Heart right ventricle (tissue), 16 donors: ENCODE measurements around the gene ZNF609. TPM values are rescaled to one million over a fixed set of nuclear protein-coding genes. Genes with fewer than 3 reads are reported as not detected.

Experiments
- ATAC-seq, 8 donors: fragments of 200-7000 bp; cut with Tn5 transposase; one replicate each; pipeline ENCODE4 v1.9.1; 2020; ENCODE audit warnings: mild to moderate bottlenecking in 8 of 8, moderate library complexity in 8 of 8, moderate number of reproducible peaks in 1 of 8
- DNase-seq, 2 donors: peaks; one replicate each; pipeline ENCODE4 v3.0.0-alpha.2; 2020
- H3K27ac ChIP-seq, 10 donors: fragments of 200-600 bp; sonication (generic) in 2 of 10; one replicate each; pipeline versions ENCODE4 v1.5.0 to v1.8.0; 2020 to 2022; ENCODE audit warnings: mild to moderate bottlenecking in 3 of 10
- H3K27me3 ChIP-seq, 7 donors: fragments of 200-600 bp; one replicate each; pipeline ENCODE4 v1.8.0; 2021 to 2022; ENCODE audit warnings: mild to moderate bottlenecking in 2 of 7
- H3K36me3 ChIP-seq, 9 donors: fragments of 200-600 bp; sonication (generic) in 1 of 9; one replicate each; pipeline versions ENCODE4 v1.5.0 to v1.8.0; 2020 to 2022; ENCODE audit warnings: mild to moderate bottlenecking in 2 of 9
- H3K4me1 ChIP-seq, 9 donors: fragments of 200-600 bp; sonication (generic) in 1 of 9; one replicate each; pipeline versions ENCODE4 v1.5.0 to v1.8.0; 2020 to 2022; ENCODE audit warnings: mild to moderate bottlenecking in 4 of 9
- H3K4me3 ChIP-seq, 10 donors: fragments of 200-600 bp; sonication (generic) in 2 of 10; one replicate each; pipeline versions ENCODE4 v1.5.0 to v1.8.0; 2020 to 2022; ENCODE audit warnings: mild to moderate bottlenecking in 7 of 10, moderate library complexity in 2 of 10
- H3K9me3 ChIP-seq, 11 donors: fragments of 200-600 bp in 10 of 11; sonication (generic) in 2 of 11; one replicate each; pipeline versions ENCODE4 v1.5.0 to v1.8.0; 2013 to 2022; ENCODE audit warnings: mild to moderate bottlenecking in 2 of 11, control low read depth in 1 of 11, moderate library complexity in 1 of 11
- WGBS, 2 donors: extraction: QIAGEN DNeasy Blood & Tissue Kit; methylation state at CpG; one replicate each; pipeline ENCODE4 v1.1.7; 2013; ENCODE audit warnings: inconsistent platforms in 1 of 2; 5-methylcytosine and 5-hydroxymethylcytosine counted together
- intact Hi-C, 10 donors: fragments of 100-400 bp; cut with DNase I; formaldehyde crosslinking; loops; one replicate each; pipeline versions ENCODE4 v1.11.1 to v1.14.2; 2022
- polyA plus RNA-seq, 2 donors: library from polyadenylated mRNA; stranded (reverse); fragments of 200-250 nt; gene quantifications; one replicate each; pipeline ENCODE4 v1.2.3, GENCODE V29; 2013
- total RNA-seq, 10 donors: library from RNA; stranded (reverse); fragmentation: NEBNext Ultra II Directional in 3 of 10; extraction: Animal tissue kit (Norgen Biotek cat#: 25700) in 3 of 10; gene quantifications; one replicate each; pipeline versions ENCODE4 v1.2.1 to v1.2.4, GENCODE V29; 2021 to 2023
- TF ChIP-seq, protein P1 (sequence below), 9 donors: fragments of 200-600 bp; sonication (generic) in 2 of 9; IDR thresholded peaks; one replicate each; pipeline versions ENCODE4 v1.5.0 to v1.8.0; 2021 to 2022; ENCODE audit warnings: antibody characterized with exemption in 9 of 9, mild to moderate bottlenecking in 5 of 9, moderate library complexity in 1 of 9
- donor health status: Arrhythmogenic right ventricular cardiomyopathy.
- donor health status: ischemic (EF 13 %, LVEDD 7.1; RV severe dilation, severe dysfunction).
- donor health status: healthy with polysubstance abuse.
- donor health status: DM: no; HTN: yes; CAD: no.
- donor health status: DM: no; HTN: no; CAD: no.
- donor health status: ischemic (EF 25% LVEDD 6.9; RV normal size, moderate dysfunction).
- donor health status: ischemic (EF 25% LVEDD 5.7; RV mildly dilated, moderate dysfunction).
- donor health status: healthy.
- donor health status: DM: yes; HTN: yes; CAD: no.
- donor health status: Ischemic cardiomyopathy.
- donor health status: ischemic (EF 35%, LVEDD 5.7; RV mildly dilated, moderate dysfunction).
- donor health status: nonischemic (EF 11% LVEDD 7.7; RV severe dilation, severe dysfunction).
- donor health status: DM: yes; HTN: yes; CAD: no.
- donor health status: PGD.
- donor health status: ischemic (EF 29% LVEDD 5.4; RV normal size, mild dysfunction).
- donor health status: nonischemic (EF 23%, LVEDD 6.1; RV moderate dilation, normal function).

The ZNF609 gene
- total and polyA plus RNA-seq, 12 donors: 4.0 to 19.2 (median 15.8) TPM

GRCh38 chr15:64443016-64443415, 17.4 kb upstream of the ZNF609 start:
- no peak for ATAC-seq
- peaks cover 0 to 21% (median 8%) of the 10 kb centered on the region in 9 donors for H3K4me1 ChIP-seq
- DNase-seq: no peak
- H3K27me3 ChIP-seq: no peaks in the 10 kb centered on the region
- intact Hi-C loops: no loop called here
- 86 to 92% methylated on average over 2 of the region's 2 CpGs for WGBS, 2 donors
- H3K4me3 ChIP-seq: no peak overlapping the region
- TF ChIP-seq, protein P1, sequence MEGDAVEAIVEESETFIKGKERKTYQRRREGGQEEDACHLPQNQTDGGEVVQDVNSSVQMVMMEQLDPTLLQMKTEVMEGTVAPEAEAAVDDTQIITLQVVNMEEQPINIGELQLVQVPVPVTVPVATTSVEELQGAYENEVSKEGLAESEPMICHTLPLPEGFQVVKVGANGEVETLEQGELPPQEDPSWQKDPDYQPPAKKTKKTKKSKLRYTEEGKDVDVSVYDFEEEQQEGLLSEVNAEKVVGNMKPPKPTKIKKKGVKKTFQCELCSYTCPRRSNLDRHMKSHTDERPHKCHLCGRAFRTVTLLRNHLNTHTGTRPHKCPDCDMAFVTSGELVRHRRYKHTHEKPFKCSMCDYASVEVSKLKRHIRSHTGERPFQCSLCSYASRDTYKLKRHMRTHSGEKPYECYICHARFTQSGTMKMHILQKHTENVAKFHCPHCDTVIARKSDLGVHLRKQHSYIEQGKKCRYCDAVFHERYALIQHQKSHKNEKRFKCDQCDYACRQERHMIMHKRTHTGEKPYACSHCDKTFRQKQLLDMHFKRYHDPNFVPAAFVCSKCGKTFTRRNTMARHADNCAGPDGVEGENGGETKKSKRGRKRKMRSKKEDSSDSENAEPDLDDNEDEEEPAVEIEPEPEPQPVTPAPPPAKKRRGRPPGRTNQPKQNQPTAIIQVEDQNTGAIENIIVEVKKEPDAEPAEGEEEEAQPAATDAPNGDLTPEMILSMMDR (IDR thresholded peaks at IDR 0.05): no peak
- no peaks in the 10 kb centered on the region for H3K9me3 ChIP-seq
- H3K36me3 ChIP-seq: peaks cover 0 to 51% (median 8%) of the 10 kb centered on the region in 9 donors
- H3K27ac ChIP-seq: peak overlapping the region in 1 of 10 donors; percentile 66

DNA sequence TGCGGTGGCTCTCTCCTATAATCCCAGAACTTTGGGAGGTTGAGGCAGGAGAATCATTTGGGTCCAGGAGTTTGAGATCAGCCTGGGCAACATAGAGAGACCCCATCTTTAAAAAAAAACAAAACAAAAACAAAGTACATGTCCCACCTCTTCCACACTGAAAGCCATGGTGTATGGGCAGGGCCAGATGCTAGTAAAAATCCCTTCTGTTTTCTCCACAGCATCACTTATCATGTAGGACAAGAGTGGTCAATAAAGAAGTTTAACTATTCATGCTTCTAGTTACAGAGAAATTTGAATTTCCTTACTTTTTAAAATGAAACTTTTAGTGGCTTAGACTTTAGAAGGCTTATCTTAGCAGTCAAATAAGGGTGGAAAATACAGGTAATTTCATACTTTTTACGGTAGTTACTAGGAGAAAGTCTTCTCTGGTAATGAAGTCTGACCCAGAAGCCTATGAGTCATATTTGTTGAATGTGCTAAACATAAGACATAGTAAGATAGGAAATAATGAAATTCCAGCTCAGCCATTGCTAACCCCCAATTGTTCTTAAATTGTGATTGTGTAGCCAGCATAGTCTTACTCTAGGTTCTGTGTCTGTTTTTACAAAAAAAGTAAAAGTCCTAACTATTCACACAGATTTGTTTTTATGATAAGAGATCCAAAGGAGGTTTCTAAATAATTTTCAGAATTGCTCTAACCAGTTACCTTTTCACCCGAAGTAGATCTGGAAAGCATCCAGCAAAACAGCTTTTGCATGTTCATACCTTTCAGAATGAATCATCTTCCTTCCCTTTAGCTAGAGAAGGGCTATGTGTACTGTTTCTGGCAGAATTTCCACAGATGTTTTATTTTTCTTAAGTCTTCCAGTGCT, 16.4 kb upstream of the ZNF609 start:
- H3K4me3 ChIP-seq: no peak overlapping the region
- H3K36me3 ChIP-seq: peaks cover 0 to 54% (median 8%) of the 10 kb centered on the region in 9 donors
- H3K27me3 ChIP-seq: no peaks in the 10 kb centered on the region
- 68 to 73% methylated on average over 3 of the region's 3 CpGs for WGBS, 2 donors
- ATAC-seq (peak in 5 of 8 donors; percentile 33 to 79 (median 62)), DNase-seq (peak in 1 of 2 donors; percentile 6)
- TF ChIP-seq, protein P1 (IDR thresholded peaks at IDR 0.05): no peak
- H3K4me1 ChIP-seq: peaks cover 0 to 24% (median 8%) of the 10 kb centered on the region in 9 donors
- intact Hi-C loops: no loop called here
- H3K9me3 ChIP-seq: no peaks in the 10 kb centered on the region
- H3K27ac ChIP-seq: peak overlapping the region in 5 of 10 donors; percentile 31 to 68 (median 51)

DNA sequence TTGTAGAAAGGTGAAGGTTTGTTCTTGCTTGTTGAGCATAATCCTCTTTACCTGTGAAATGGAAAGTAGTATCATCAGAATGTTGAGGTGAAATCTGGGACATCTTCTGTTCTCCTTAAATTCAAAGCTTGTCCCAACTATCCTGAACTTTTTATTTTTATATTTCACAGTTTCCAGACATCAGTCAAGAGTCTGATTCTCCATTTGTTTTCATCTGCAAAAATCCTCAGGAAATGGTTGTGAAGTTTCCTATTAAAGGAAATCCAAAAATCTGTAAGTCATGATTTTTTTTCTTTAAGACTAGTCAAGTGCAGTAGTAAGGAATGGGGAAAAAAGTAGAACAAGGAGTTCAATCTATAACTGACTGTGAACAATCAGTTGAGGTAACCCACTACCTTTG, 15.5 kb upstream of the ZNF609 start:
- peak overlapping the region in 2 of 10 donors; percentile 51 to 68 for H3K27ac ChIP-seq
- ATAC-seq (no peak), DNase-seq (no peak)
- H3K4me3 ChIP-seq: no peak overlapping the region
- TF ChIP-seq, protein P1 (IDR thresholded peaks at IDR 0.05): no peak
- intact Hi-C loops: no loop called here
- no peaks in the 10 kb centered on the region for H3K27me3 ChIP-seq
- no peaks in the 10 kb centered on the region for H3K9me3 ChIP-seq
- H3K36me3 ChIP-seq: peaks cover 0 to 59% (median 11%) of the 10 kb centered on the region in 9 donors
- H3K4me1 ChIP-seq: peaks cover 0 to 24% (median 8%) of the 10 kb centered on the region in 9 donors

GRCh38 chr15:64447536-64448315, 12.7 kb upstream of the ZNF609 start:
- Histone ChIP-seq H3K9me3 (no peaks in the 10 kb centered on the region), H3K27me3 (no peaks in the 10 kb centered on the region), H3K4me3 (no peak overlapping the region), H3K4me1 (peaks cover 0 to 23% (median 8%) of the 10 kb centered on the region in 9 donors), H3K27ac (no peak overlapping the region), H3K36me3 (peaks cover 0 to 64% (median 12%) of the 10 kb centered on the region in 9 donors)
- TF ChIP-seq, protein P1 (IDR thresholded peaks at IDR 0.05): no peak
- no peak for DNase-seq
- 91 to 95% methylated on average over 6 of the region's 6 CpGs for WGBS, 2 donors
- intact Hi-C loops: no loop called here
- no peak for ATAC-seq
